ENCODE results near the gene NRGN.

The NRGN gene

DNA sequence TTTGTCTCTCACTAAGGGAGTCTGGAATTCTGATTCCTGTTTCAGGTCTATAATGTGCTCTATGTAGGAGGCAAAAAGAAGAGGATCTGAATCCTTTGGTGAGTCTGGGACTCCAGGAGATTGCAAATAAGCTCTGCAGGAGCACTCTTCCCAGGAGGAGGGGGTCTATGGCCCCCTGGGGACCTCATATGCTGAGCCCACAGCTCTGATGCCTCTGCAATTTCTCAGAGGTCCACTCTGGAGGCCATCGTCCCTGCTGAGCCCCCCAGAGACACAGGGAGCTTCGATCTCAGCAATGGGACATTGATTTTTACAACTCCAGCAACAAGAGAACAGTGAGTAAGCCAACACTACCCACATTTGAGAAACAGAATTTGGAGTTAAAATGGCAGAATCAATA is 20.2 kb upstream of the NRGN start:
- H3K4me1 ChIP-seq (ENCODE audit: control insufficient read depth, insufficient read depth, low read length) = peaks cover 11% of the 10 kb centered on the region

DNA sequence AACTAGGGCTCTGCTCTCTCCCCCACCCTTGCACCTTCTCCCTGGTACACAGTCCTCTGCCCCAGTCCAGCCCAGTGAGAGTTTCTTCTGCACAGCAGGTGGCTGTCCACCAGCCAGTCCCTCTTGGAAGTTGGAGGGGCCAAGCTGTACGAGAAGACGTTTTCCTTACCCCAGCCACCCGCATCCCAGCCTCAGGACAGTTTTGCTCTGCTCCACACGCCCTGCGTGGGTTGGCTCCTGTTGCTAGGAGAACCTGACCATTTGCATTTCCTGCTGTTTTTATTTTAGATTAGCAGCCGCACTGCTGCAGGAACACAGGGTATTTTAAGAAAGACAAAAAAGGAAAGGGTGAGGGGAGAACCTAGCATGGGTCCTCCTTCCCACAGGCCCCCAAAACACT is 17.6 kb upstream of the NRGN start:
- H3K4me1 ChIP-seq (ENCODE audit: control insufficient read depth, insufficient read depth, low read length) = peaks cover 11% of the 10 kb centered on the region
- H3K9ac ChIP-seq (ENCODE audit: low read length in 2 of 2) = no peak overlapping the region
- H3K36me3 ChIP-seq (ENCODE audit: control insufficient read depth in 2 of 2, insufficient read depth in 2 of 2, low read length in 2 of 2) = no peaks in the 10 kb centered on the region
- no peaks in the 10 kb centered on the region for H3K9me3 ChIP-seq (ENCODE audit: control insufficient read depth in 2 of 2, low read length in 2 of 2)
- no peak overlapping the region for H3K4me3 ChIP-seq (ENCODE audit: low read length in 2 of 2)
- peaks cover 46 to 52% of the 10 kb centered on the region in 2 donors for H3K27me3 ChIP-seq (ENCODE audit: control insufficient read depth in 1 of 2, insufficient read depth in 2 of 2, low read length in 2 of 2)
- H3K27ac ChIP-seq (ENCODE audit: low read length) = no peak overlapping the region

More for the DNA sequence above, 20.2 kb upstream of the NRGN start:
- Histone ChIP-seq H3K9me3 (ENCODE audit: control insufficient read depth in 2 of 2, low read length in 2 of 2) (no peaks in the 10 kb centered on the region), H3K27me3 (ENCODE audit: control insufficient read depth in 1 of 2, insufficient read depth in 2 of 2, low read length in 2 of 2) (peaks cover 45 to 46% of the 10 kb centered on the region in 2 donors), H3K27ac (ENCODE audit: low read length) (no peak overlapping the region), H3K36me3 (ENCODE audit: control insufficient read depth in 2 of 2, insufficient read depth in 2 of 2, low read length in 2 of 2) (no peaks in the 10 kb centered on the region), H3K9ac (ENCODE audit: low read length in 2 of 2) (no peak overlapping the region), H3K4me3 (ENCODE audit: low read length in 2 of 2) (no peak overlapping the region)

DNA sequence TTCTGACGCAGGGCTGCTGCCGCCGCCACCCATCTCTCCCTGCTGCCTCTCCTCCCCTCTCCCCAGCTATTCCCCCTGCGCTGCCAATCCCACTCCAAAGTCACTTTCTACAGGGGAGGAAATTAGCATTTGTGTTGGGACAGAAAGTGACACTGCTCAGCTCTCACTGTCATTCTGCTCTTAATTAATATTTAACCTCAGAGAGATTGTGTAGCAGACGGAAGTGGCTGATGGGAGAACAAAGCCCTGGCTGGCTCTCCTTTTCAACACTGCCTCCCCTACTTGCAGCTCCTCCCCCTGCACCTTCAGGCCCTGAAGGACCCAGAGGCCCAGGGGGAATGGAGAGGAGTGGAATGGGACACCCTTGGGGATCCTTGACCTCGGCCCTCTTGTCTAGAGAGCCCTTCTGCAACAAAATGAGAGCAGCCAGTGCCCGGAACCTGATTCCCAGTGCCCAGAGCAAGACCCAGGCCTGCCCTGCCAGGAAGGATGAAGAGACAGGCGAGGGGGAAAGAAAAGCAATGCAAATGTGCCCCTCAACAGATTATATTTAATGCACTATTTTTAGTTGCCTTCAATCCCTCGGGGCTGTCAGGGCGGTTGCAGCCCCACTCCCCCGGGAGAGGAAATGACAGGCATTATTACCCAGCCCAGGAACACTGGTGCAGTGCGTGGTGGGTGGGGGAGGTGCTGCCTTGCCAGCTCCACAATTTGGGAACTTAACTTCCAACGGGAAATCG is 14.6 kb upstream of the NRGN start:
- H3K9me3 ChIP-seq (ENCODE audit: control insufficient read depth in 2 of 2, low read length in 2 of 2) = no peaks in the 10 kb centered on the region
- no peak overlapping the region for H3K9ac ChIP-seq (ENCODE audit: low read length in 2 of 2)
- H3K27ac ChIP-seq (ENCODE audit: low read length) = no peak overlapping the region
- no peak overlapping the region for H3K4me3 ChIP-seq (ENCODE audit: low read length in 2 of 2)
- no peaks in the 10 kb centered on the region for H3K36me3 ChIP-seq (ENCODE audit: control insufficient read depth in 2 of 2, insufficient read depth in 2 of 2, low read length in 2 of 2)
- H3K4me1 ChIP-seq (ENCODE audit: control insufficient read depth, insufficient read depth, low read length) = no peaks in the 10 kb centered on the region
- H3K27me3 ChIP-seq (ENCODE audit: control insufficient read depth in 1 of 2, insufficient read depth in 2 of 2, low read length in 2 of 2) = peaks cover 23 to 28% of the 10 kb centered on the region in 2 donors

DNA sequence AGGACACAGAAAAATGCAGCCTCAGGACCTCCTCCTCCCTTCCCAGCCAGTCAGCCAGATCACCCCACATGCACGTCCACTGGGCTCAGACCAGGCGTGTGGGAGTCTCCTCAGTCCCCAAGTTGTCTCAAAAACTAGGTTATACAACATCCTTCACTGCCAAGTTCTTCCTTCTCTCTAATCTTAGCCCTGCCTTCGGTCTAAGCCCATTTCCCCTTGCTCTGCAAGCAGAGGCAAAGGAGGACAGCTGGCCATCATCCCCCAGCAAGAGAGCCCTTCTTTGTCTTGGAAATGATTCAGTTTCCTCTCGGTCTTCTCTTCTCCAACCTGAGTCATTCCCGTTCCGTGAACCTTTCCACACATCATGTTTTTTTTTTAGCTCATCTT is 14.0 kb upstream of the NRGN start:
- no peaks in the 10 kb centered on the region for H3K4me1 ChIP-seq (ENCODE audit: control insufficient read depth, insufficient read depth, low read length)
- H3K9me3 ChIP-seq (ENCODE audit: control insufficient read depth in 2 of 2, low read length in 2 of 2) = no peaks in the 10 kb centered on the region
- no peak overlapping the region for H3K27ac ChIP-seq (ENCODE audit: low read length)
- no peak overlapping the region for H3K4me3 ChIP-seq (ENCODE audit: low read length in 2 of 2)
- peaks cover 22 to 26% of the 10 kb centered on the region in 2 donors for H3K27me3 ChIP-seq (ENCODE audit: control insufficient read depth in 1 of 2, insufficient read depth in 2 of 2, low read length in 2 of 2)
- H3K9ac ChIP-seq (ENCODE audit: low read length in 2 of 2) = no peak overlapping the region
- no peaks in the 10 kb centered on the region for H3K36me3 ChIP-seq (ENCODE audit: control insufficient read depth in 2 of 2, insufficient read depth in 2 of 2, low read length in 2 of 2)

DNA sequence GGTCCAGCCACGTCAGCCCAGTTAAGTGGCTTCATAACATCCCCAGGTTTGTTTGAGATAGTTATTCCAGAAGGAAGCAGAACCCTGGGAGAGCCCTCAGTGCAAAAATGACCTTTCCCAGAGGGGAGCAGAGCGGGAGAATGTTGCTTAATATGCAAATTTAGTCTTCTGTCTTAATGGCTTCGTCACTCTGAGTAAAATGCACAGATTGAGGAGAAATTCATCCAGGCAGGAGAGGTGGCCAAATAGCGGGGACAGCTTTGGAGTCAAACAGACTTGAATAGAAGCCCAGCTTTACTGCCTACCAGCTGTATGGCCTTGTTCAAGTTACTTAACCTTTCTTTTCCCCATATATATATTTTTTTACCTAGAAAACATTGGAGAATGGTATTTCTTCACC is 12.3 kb upstream of the NRGN start:
- H3K27me3 ChIP-seq (ENCODE audit: control insufficient read depth in 1 of 2, insufficient read depth in 2 of 2, low read length in 2 of 2) = peaks cover 7 to 13% of the 10 kb centered on the region in 2 donors
- no peaks in the 10 kb centered on the region for H3K4me1 ChIP-seq (ENCODE audit: control insufficient read depth, insufficient read depth, low read length)
- no peak overlapping the region for H3K9ac ChIP-seq (ENCODE audit: low read length in 2 of 2)
- no peaks in the 10 kb centered on the region for H3K36me3 ChIP-seq (ENCODE audit: control insufficient read depth in 2 of 2, insufficient read depth in 2 of 2, low read length in 2 of 2)
- H3K27ac ChIP-seq (ENCODE audit: low read length) = no peak overlapping the region
- no peak overlapping the region for H3K4me3 ChIP-seq (ENCODE audit: low read length in 2 of 2)
- no peaks in the 10 kb centered on the region for H3K9me3 ChIP-seq (ENCODE audit: control insufficient read depth in 2 of 2, low read length in 2 of 2)

DNA sequence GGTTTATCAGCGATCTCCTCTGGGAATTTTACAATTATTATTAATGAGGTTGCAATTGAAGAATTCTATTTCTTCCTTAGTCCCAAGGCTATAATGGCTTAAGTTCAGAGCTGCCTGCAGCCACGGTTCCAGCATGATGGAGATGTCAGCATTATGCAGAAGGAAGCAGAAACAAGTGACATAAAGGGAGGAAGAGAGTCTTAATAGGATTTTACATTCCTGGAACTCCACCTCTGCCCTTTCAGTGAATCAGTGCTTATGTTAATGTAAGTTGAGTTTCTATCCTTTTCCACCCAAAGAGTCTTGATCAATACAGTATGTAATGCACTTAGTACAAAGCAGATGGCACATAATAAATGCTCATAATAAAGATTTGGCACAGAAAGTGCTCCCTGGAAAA is 11.6 kb upstream of the NRGN start:
- Histone ChIP-seq H3K27ac (ENCODE audit: low read length) (no peak overlapping the region), H3K36me3 (ENCODE audit: control insufficient read depth in 2 of 2, insufficient read depth in 2 of 2, low read length in 2 of 2) (no peaks in the 10 kb centered on the region), H3K27me3 (ENCODE audit: control insufficient read depth in 1 of 2, insufficient read depth in 2 of 2, low read length in 2 of 2) (peaks cover 6 to 9% of the 10 kb centered on the region in 2 donors), H3K9ac (ENCODE audit: low read length in 2 of 2) (no peak overlapping the region), H3K4me1 (ENCODE audit: control insufficient read depth, insufficient read depth, low read length) (no peaks in the 10 kb centered on the region), H3K4me3 (ENCODE audit: low read length in 2 of 2) (no peak overlapping the region), H3K9me3 (ENCODE audit: control insufficient read depth in 2 of 2, low read length in 2 of 2) (no peaks in the 10 kb centered on the region)

DNA sequence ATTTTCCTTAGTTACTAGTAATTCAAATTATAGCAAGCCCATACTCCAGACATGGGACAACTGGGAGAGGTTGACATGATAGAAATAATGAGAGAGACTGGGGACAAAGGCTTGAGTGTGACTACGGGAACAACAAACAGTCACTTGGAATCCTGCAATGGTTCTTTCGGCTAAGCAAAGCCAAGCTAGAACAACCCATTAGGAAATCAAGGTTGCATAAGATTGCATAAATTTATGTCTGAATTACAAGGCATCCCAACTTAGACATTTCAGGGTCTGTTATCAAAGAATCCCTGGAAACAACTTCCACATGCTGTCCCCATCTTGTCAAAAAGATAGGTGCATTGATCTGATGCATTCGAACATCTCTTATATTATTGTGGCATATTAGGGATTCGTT is 10.2 kb upstream of the NRGN start:
- H3K36me3 ChIP-seq (ENCODE audit: control insufficient read depth in 2 of 2, insufficient read depth in 2 of 2, low read length in 2 of 2) = no peaks in the 10 kb centered on the region

DNA sequence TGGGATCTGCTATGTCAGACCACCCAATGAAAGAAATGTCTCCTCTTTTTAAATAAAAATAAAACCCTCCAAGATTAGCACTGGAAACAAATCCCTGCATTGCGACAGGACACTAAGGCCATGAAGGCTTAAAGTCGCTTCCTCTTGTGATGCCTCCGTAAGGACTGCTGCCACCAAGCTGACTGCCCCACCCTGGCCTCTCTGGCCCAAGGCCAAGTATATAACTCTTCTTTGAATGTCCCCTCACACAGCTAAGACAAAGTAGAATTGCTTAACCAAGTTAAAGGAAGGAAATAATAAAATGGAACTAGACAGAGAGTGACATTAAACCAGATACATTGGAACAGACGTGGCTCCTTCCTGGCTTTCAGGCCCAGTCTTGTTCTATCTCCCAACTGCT is 7.5 kb upstream of the NRGN start:
- no peaks in the 10 kb centered on the region for H3K36me3 ChIP-seq (ENCODE audit: control insufficient read depth in 2 of 2, insufficient read depth in 2 of 2, low read length in 2 of 2)
- no peak overlapping the region for H3K27ac ChIP-seq (ENCODE audit: low read length)
- H3K27me3 ChIP-seq (ENCODE audit: control insufficient read depth in 1 of 2, insufficient read depth in 2 of 2, low read length in 2 of 2) = peaks cover 0 to 7% of the 10 kb centered on the region in 2 donors
- H3K4me3 ChIP-seq (ENCODE audit: low read length in 2 of 2) = no peak overlapping the region
- H3K9me3 ChIP-seq (ENCODE audit: control insufficient read depth in 2 of 2, low read length in 2 of 2) = no peaks in the 10 kb centered on the region
- no peaks in the 10 kb centered on the region for H3K4me1 ChIP-seq (ENCODE audit: control insufficient read depth, insufficient read depth, low read length)
- no peak overlapping the region for H3K9ac ChIP-seq (ENCODE audit: low read length in 2 of 2)

More for the DNA sequence above, 10.2 kb upstream of the NRGN start:
- H3K9me3 ChIP-seq (ENCODE audit: control insufficient read depth in 2 of 2, low read length in 2 of 2) = no peaks in the 10 kb centered on the region
- no peak overlapping the region for H3K27ac ChIP-seq (ENCODE audit: low read length)
- H3K4me1 ChIP-seq (ENCODE audit: control insufficient read depth, insufficient read depth, low read length) = no peaks in the 10 kb centered on the region
- H3K27me3 ChIP-seq (ENCODE audit: control insufficient read depth in 1 of 2, insufficient read depth in 2 of 2, low read length in 2 of 2) = peaks cover 6 to 7% of the 10 kb centered on the region in 2 donors
- no peak overlapping the region for H3K9ac ChIP-seq (ENCODE audit: low read length in 2 of 2)
- no peak overlapping the region for H3K4me3 ChIP-seq (ENCODE audit: low read length in 2 of 2)

DNA sequence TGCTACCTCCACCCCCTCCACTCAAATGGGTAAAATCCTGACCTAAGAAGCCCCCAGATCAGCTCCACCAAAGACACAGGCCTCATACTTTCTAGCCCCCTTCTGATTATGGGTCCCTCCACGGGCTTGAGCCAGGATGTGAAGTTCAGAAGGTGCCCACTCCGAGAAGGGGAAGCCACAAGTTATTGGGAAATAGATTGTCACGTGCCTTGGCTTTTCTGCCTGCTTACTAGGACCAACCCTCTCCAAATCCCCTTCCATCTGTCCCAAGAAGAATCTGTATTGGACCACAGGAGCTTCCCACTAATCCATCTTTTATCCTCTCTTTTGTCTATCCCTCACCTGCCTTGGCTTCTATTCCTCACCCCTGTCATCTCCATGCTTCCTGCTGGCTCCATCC is 3.0 kb upstream of the NRGN start:
- H3K9ac ChIP-seq (ENCODE audit: low read length in 2 of 2) = no peak overlapping the region

DNA sequence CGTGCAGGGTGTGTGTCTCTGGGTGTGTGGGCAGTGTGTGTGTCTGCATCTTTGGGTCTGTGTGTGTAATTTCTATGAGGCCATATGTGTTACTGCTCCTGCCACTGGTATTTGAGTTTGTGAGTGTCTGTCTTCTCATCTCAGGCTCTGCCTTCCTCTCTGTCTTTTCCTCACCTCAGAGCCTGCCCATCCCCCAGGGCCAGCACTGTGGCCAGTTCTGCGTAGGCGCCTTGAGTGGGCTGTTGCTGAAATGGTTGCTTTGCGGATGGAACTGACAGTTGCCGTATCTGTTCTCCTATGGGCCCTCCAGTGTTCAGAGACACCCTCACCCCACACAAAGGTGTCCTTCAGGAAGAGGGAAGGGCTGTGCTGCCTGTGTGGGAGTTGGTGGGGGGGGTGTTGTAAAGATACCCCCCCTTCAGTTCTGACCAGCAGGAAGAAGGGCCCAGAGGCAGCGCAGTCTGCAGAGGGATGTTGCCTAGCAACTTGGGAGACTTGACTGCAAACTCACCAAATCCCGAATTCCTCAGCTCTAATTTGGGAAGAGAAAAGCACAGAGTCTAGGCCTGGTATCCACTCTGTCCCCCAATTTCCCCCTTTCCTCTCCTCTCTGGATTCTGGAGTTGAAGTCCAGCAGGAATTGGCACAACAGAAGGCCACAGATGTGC is 2.0 kb upstream of the NRGN start:
- Histone ChIP-seq H3K4me1 (ENCODE audit: control insufficient read depth, insufficient read depth, low read length) (peaks cover 15% of the 10 kb centered on the region), H3K4me3 (ENCODE audit: low read length in 2 of 2) (no peak overlapping the region), H3K27me3 (ENCODE audit: control insufficient read depth in 1 of 2, insufficient read depth in 2 of 2, low read length in 2 of 2) (peaks cover 34 to 44% of the 10 kb centered on the region in 2 donors), H3K9me3 (ENCODE audit: control insufficient read depth in 2 of 2, low read length in 2 of 2) (no peaks in the 10 kb centered on the region), H3K27ac (ENCODE audit: low read length) (no peak overlapping the region), H3K36me3 (ENCODE audit: control insufficient read depth in 2 of 2, insufficient read depth in 2 of 2, low read length in 2 of 2) (no peaks in the 10 kb centered on the region), H3K9ac (ENCODE audit: low read length in 2 of 2) (no peak overlapping the region)

More for the DNA sequence above, 3.0 kb upstream of the NRGN start:
- H3K27me3 ChIP-seq (ENCODE audit: control insufficient read depth in 1 of 2, insufficient read depth in 2 of 2, low read length in 2 of 2) = peaks cover 27 to 35% of the 10 kb centered on the region in 2 donors
- H3K4me3 ChIP-seq (ENCODE audit: low read length in 2 of 2) = no peak overlapping the region
- H3K4me1 ChIP-seq (ENCODE audit: control insufficient read depth, insufficient read depth, low read length) = peaks cover 15% of the 10 kb centered on the region
- H3K9me3 ChIP-seq (ENCODE audit: control insufficient read depth in 2 of 2, low read length in 2 of 2) = no peaks in the 10 kb centered on the region
- H3K27ac ChIP-seq (ENCODE audit: low read length) = no peak overlapping the region
- H3K36me3 ChIP-seq (ENCODE audit: control insufficient read depth in 2 of 2, insufficient read depth in 2 of 2, low read length in 2 of 2) = no peaks in the 10 kb centered on the region

All from stomach smooth muscle (tissue), 2 donors.